Measurements from ENCODE around the gene SENP7.
A peak's percentile ranks its signal among the peaks of the same experiment; 100 is the strongest.
"Not testable (repeated sequence)": the region's sequence is repeated elsewhere in the genome, so short reads cannot be mapped to it uniquely, and the experiment has no call there.

The SENP7 gene

GRCh38 chr3:101512646-101513418 is at the start of gene SENP7:
SENP7 (minus strand) TSS chr3:101513212; CDS start chr3:101513130, 82 bp downstream.
- peak; percentile 59 for DNase-seq (ENCODE audit: low read depth)

- peak; percentile 82 for DNase-seq (ENCODE audit: low read depth)
Observed at GRCh38 chr3:101561630-101562328, 48.8 kb upstream of the SENP7 start, which contains the start of gene TRMT10C. TRMT10C (plus strand) TSS chr3:101561868; CDS start chr3:101564782, 2,914 bp downstream.

- DNase-seq (ENCODE audit: low read depth), result no peak
Observed at GRCh38 chr3:101556064-101556463, 43.1 kb upstream of the SENP7 start.

- DNase-seq (ENCODE audit: low read depth), result not testable (repeated sequence)
Observed at GRCh38 chr3:101553381-101553780, 40.4 kb upstream of the SENP7 start.

GRCh38 chr3:101551359-101552081 is 38.5 kb upstream of the SENP7 start:
- not testable (repeated sequence) for DNase-seq (ENCODE audit: low read depth)

- DNase-seq (ENCODE audit: low read depth), result no peak
Observed at GRCh38 chr3:101549473-101549872, 36.5 kb upstream of the SENP7 start.

GRCh38 chr3:101548527-101549105 is 35.6 kb upstream of the SENP7 start:
- DNase-seq (ENCODE audit: low read depth), result no peak

GRCh38 chr3:101544161-101544850 is 31.3 kb upstream of the SENP7 start:
- no peak for DNase-seq (ENCODE audit: low read depth)

GRCh38 chr3:101542957-101543356 is 29.9 kb upstream of the SENP7 start:
- DNase-seq (ENCODE audit: low read depth), result no peak

- DNase-seq (ENCODE audit: low read depth), result not testable (repeated sequence)
Observed at GRCh38 chr3:101536955-101537354, 23.9 kb upstream of the SENP7 start.

- DNase-seq (ENCODE audit: low read depth), result no peak
Observed at GRCh38 chr3:101536266-101536665, 23.3 kb upstream of the SENP7 start.

- no peak for DNase-seq (ENCODE audit: low read depth)
Observed at GRCh38 chr3:101535221-101535620, 22.2 kb upstream of the SENP7 start.

- no peak for DNase-seq (ENCODE audit: low read depth)
Observed at GRCh38 chr3:101533603-101533968, 20.6 kb upstream of the SENP7 start.

GRCh38 chr3:101532783-101533602 is 20.0 kb upstream of the SENP7 start:
- no peak for DNase-seq (ENCODE audit: low read depth)

GRCh38 chr3:101531473-101532086 is 18.6 kb upstream of the SENP7 start:
- DNase-seq (ENCODE audit: low read depth), result no peak

- DNase-seq (ENCODE audit: low read depth), result no peak
Observed at GRCh38 chr3:101530686-101531047, 17.7 kb upstream of the SENP7 start.

GRCh38 chr3:101529816-101530685 is 17.0 kb upstream of the SENP7 start:
- DNase-seq (ENCODE audit: low read depth), result no peak

GRCh38 chr3:101527906-101528305 is 14.9 kb upstream of the SENP7 start:
- no peak for DNase-seq (ENCODE audit: low read depth)

GRCh38 chr3:101527441-101527840 is 14.4 kb upstream of the SENP7 start:
- DNase-seq (ENCODE audit: low read depth), result no peak
